Posterior vena cava (tissue), 2 donors: Measurements from ENCODE around the gene SLC18A3. TPM values are rescaled to one million over a fixed set of nuclear protein-coding genes. Genes with fewer than 3 reads are reported as not detected.

Source experiments
- total RNA-seq, 2 donors: library from RNA; stranded (reverse); fragmentation: NEBNext Ultra II Directional; extraction: Animal tissue kit (Norgen Biotek cat#: 25700); gene quantifications; one replicate each; pipeline ENCODE4 v1.2.1, GENCODE V29; 2021
- donor health status: DM: yes; HTN: yes; CAD: no.
- donor health status: DM: yes; HTN: yes; CAD: no.

The SLC18A3 gene
- total RNA-seq, 2 donors from 2014 or later: not detected

Other genes with a start within 250 kb of the SLC18A3 start
- gene DRGX, start 214.2 kb upstream of the SLC18A3 start, total RNA-seq: not detected
- 10 to 100 TPM; 17.0 to 17.3 TPM for gene ERCC6, start 71.2 kb upstream of the SLC18A3 start, total RNA-seq
- gene CHAT, start 3.7 kb downstream of the SLC18A3 start, total RNA-seq: not detected
- not detected for gene C10orf53, start 69.3 kb downstream of the SLC18A3 start, total RNA-seq
- gene OGDHL, start 152.0 kb downstream of the SLC18A3 start, total RNA-seq: not detected